ENCODE data around the gene PAGE1. TPM values are rescaled to one million over a fixed set of nuclear protein-coding genes. Genes with fewer than 3 reads are reported as not detected.

Gene PAGE1
- total RNA-seq, 1 experiment from 2014 or later, result not detected

GRCh38 chrX:49673394-49673793 lies 22.4 kb downstream of the PAGE1 start:
- ChIA-PET CTCF (no interaction called here), POLR2A (no interaction called here)
- H3K9me3 Mint-ChIP-seq, result peaks cover 3% of the 10 kb centered on the region; the same call in 1 of the 2 replicates

More at GRCh38 chrX:49673394-49673793, 22.4 kb downstream of the PAGE1 start:
- no peak for ATAC-seq
- DNase-seq (ENCODE audit: low spot score), result no peak
- Mint-ChIP-seq H3K27ac (no peak overlapping the region), H3K4me1 (peaks cover 3% of the 10 kb centered on the region), H3K4me3 (no peak overlapping the region), H3K27me3 (ENCODE audit: low read depth) (peaks cover 2% of the 10 kb centered on the region), H3K36me3 (no peaks in the 10 kb centered on the region)
- TF ChIP-seq ZNF317 (CRISPR knock-in tag; IDR thresholded peaks at IDR 0.05; ENCODE audit: borderline replicate concordance, low read depth), result no peak
- TF ChIP-seq ZNF121 (CRISPR knock-in tag; IDR thresholded peaks at IDR 0.05), result no peak
- no peak for TF ChIP-seq MXD4 (CRISPR knock-in tag; IDR thresholded peaks at IDR 0.05; ENCODE audit: borderline replicate concordance)
- TF ChIP-seq ZNF425 (CRISPR knock-in tag; conservative IDR thresholded peaks at IDR 0.05), result no peak
- TF ChIP-seq ATF2 (CRISPR knock-in tag; IDR thresholded peaks at IDR 0.05; ENCODE audit: borderline replicate concordance, low read depth), result no peak
- no peak for TF ChIP-seq ZNF263 (CRISPR knock-in tag; IDR thresholded peaks at IDR 0.05; ENCODE audit: low read depth)
- no peak for TF ChIP-seq TCF7 (CRISPR knock-in tag; IDR thresholded peaks at IDR 0.05; ENCODE audit: low read depth)
- TF ChIP-seq, protein P1, sequence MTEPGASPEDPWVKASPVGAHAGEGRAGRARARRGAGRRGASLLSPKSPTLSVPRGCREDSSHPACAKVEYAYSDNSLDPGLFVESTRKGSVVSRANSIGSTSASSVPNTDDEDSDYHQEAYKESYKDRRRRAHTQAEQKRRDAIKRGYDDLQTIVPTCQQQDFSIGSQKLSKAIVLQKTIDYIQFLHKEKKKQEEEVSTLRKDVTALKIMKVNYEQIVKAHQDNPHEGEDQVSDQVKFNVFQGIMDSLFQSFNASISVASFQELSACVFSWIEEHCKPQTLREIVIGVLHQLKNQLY (CRISPR knock-in tag; IDR thresholded peaks at IDR 0.05), result no peak
- no peak for TF ChIP-seq CBFB (CRISPR knock-in tag; IDR thresholded peaks at IDR 0.05; ENCODE audit: low read depth)
- TF ChIP-seq, protein P2, sequence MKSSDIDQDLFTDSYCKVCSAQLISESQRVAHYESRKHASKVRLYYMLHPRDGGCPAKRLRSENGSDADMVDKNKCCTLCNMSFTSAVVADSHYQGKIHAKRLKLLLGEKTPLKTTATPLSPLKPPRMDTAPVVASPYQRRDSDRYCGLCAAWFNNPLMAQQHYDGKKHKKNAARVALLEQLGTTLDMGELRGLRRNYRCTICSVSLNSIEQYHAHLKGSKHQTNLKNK (CRISPR knock-in tag; IDR thresholded peaks at IDR 0.05), result no peak
- no peak for TF ChIP-seq FOXP4 (CRISPR knock-in tag; IDR thresholded peaks at IDR 0.05)
- no peak for TF ChIP-seq NR3C1 (CRISPR knock-in tag; conservative IDR thresholded peaks at IDR 0.05; ENCODE audit: low read depth)
- no peak for TF ChIP-seq CREB1 (CRISPR knock-in tag; IDR thresholded peaks at IDR 0.05)
- no peak for TF ChIP-seq ATF6 (CRISPR knock-in tag; IDR thresholded peaks at IDR 0.05)
- TF ChIP-seq, protein P3, sequence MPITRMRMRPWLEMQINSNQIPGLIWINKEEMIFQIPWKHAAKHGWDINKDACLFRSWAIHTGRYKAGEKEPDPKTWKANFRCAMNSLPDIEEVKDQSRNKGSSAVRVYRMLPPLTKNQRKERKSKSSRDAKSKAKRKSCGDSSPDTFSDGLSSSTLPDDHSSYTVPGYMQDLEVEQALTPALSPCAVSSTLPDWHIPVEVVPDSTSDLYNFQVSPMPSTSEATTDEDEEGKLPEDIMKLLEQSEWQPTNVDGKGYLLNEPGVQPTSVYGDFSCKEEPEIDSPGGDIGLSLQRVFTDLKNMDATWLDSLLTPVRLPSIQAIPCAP (CRISPR knock-in tag; IDR thresholded peaks at IDR 0.05), result no peak
- TF ChIP-seq PRDM15 (CRISPR knock-in tag; IDR thresholded peaks at IDR 0.05), result no peak
- TF ChIP-seq GTF2I (CRISPR knock-in tag; conservative IDR thresholded peaks at IDR 0.05), result no peak
